ENCODE results near the gene PGP. TPM values are rescaled to one million over a fixed set of nuclear protein-coding genes. Genes with fewer than 3 reads are reported as not detected.

PGP gene
- total RNA-seq, 1 experiment from 2014 or later, result 36.2 TPM

- H3K4me1 Mint-ChIP-seq (ENCODE audit: low read depth, unreplicated experiment), result peaks cover 6% of the 10 kb centered on the region
- intact Hi-C loops (cut with micrococcal nuclease; ENCODE audit: unreplicated experiment), result no loop called here
- CTCF ChIA-PET, result no interaction called here
- Histone ChIP-seq H3K4me3 (ENCODE audit: low read depth, low read length) (no peak overlapping the region), H3K9me3 (no peaks in the 10 kb centered on the region), H3K4me1 (no peaks in the 10 kb centered on the region), H3K27me3 (replicated peaks; ENCODE audit: control insufficient read depth, insufficient read depth, low read length) (no peaks in the 10 kb centered on the region), H3K36me3 (ENCODE audit: control insufficient read depth, insufficient read depth, low read length) (no peaks in the 10 kb centered on the region; the same call in 1 of the 2 replicates)
- no peak for DNase-seq
- H3K36me3 Mint-ChIP-seq (ENCODE audit: insufficient read depth, unreplicated experiment), result peaks cover 45% of the 10 kb centered on the region
- H3K9me3 Mint-ChIP-seq (ENCODE audit: unreplicated experiment), result no peaks in the 10 kb centered on the region
- H3K27me3 Mint-ChIP-seq (ENCODE audit: insufficient read depth, unreplicated experiment), result no peaks in the 10 kb centered on the region
- H3K27ac Mint-ChIP-seq (ENCODE audit: unreplicated experiment), result no peak overlapping the region
- H3K4me3 Mint-ChIP-seq (ENCODE audit: unreplicated experiment), result no peak overlapping the region
- no TSS peak for BruUV-seq (replicated peaks)
- no peak for TF ChIP-seq CTCF (IDR thresholded peaks at IDR 0.05; ENCODE audit: insufficient read depth in 1 of 2, low read depth in 1 of 2, low read length in 1 of 2, severe bottlenecking in 1 of 2, unreplicated experiment in 1 of 2)
- POLR2A ChIA-PET, result no interaction called here
Measured at GRCh38 chr16:2178321-2179106, 36.1 kb downstream of the PGP start.

- H3K4me3 ChIP-seq (ENCODE audit: low read depth, low read length), result no peak overlapping the region
- H3K36me3 ChIP-seq (ENCODE audit: control insufficient read depth, insufficient read depth, low read length), result no peaks in the 10 kb centered on the region; the same call in 1 of the 2 replicates
- peaks cover 49% of the 10 kb centered on the region for H3K36me3 Mint-ChIP-seq (ENCODE audit: insufficient read depth, unreplicated experiment)
- POLR2A ChIA-PET, result no interaction called here
- BruUV-seq (replicated peaks), result TSS peak; percentile 85
- H3K4me3 Mint-ChIP-seq (ENCODE audit: unreplicated experiment), result no peak overlapping the region
- DNase-seq, result no peak
- no peaks in the 10 kb centered on the region for H3K27me3 ChIP-seq (replicated peaks; ENCODE audit: control insufficient read depth, insufficient read depth, low read length)
- peaks cover 6% of the 10 kb centered on the region for H3K4me1 Mint-ChIP-seq (ENCODE audit: low read depth, unreplicated experiment)
- intact Hi-C loops (cut with micrococcal nuclease; ENCODE audit: unreplicated experiment), result no loop called here
- no peak overlapping the region for H3K27ac Mint-ChIP-seq (ENCODE audit: unreplicated experiment)
- CTCF ChIA-PET, result no interaction called here
- H3K4me1 ChIP-seq, result no peaks in the 10 kb centered on the region
- H3K9me3 ChIP-seq, result no peaks in the 10 kb centered on the region
- no peaks in the 10 kb centered on the region for H3K27me3 Mint-ChIP-seq (ENCODE audit: insufficient read depth, unreplicated experiment)
- no peaks in the 10 kb centered on the region for H3K9me3 Mint-ChIP-seq (ENCODE audit: unreplicated experiment)
- TF ChIP-seq CTCF (IDR thresholded peaks at IDR 0.05; ENCODE audit: insufficient read depth in 1 of 2, low read depth in 1 of 2, low read length in 1 of 2, severe bottlenecking in 1 of 2, unreplicated experiment in 1 of 2), result no peak
Measured at GRCh38 chr16:2177561-2177960, 37.1 kb downstream of the PGP start.

GRCh38 chr16:2177101-2177500 is 37.5 kb downstream of the PGP start:
- no peaks in the 10 kb centered on the region for H3K27me3 ChIP-seq (replicated peaks; ENCODE audit: control insufficient read depth, insufficient read depth, low read length)
- Mint-ChIP-seq H3K36me3 (ENCODE audit: insufficient read depth, unreplicated experiment) (peaks cover 44% of the 10 kb centered on the region), H3K4me1 (ENCODE audit: low read depth, unreplicated experiment) (peaks cover 6% of the 10 kb centered on the region), H3K27ac (ENCODE audit: unreplicated experiment) (no peak overlapping the region), H3K27me3 (ENCODE audit: insufficient read depth, unreplicated experiment) (no peaks in the 10 kb centered on the region), H3K9me3 (ENCODE audit: unreplicated experiment) (no peaks in the 10 kb centered on the region), H3K4me3 (ENCODE audit: unreplicated experiment) (no peak overlapping the region)
- intact Hi-C loops (cut with micrococcal nuclease; ENCODE audit: unreplicated experiment), result no loop called here
- no peak for DNase-seq
- TF ChIP-seq CTCF (IDR thresholded peaks at IDR 0.05; ENCODE audit: insufficient read depth in 1 of 2, low read depth in 1 of 2, low read length in 1 of 2, severe bottlenecking in 1 of 2, unreplicated experiment in 1 of 2), result no peak
- H3K4me3 ChIP-seq (ENCODE audit: low read depth, low read length), result no peak overlapping the region
- no peaks in the 10 kb centered on the region for H3K4me1 ChIP-seq
- no peaks in the 10 kb centered on the region for H3K9me3 ChIP-seq
- ChIA-PET POLR2A (no interaction called here), CTCF (no interaction called here)
- H3K36me3 ChIP-seq (ENCODE audit: control insufficient read depth, insufficient read depth, low read length), result no peaks in the 10 kb centered on the region; the same call in 1 of the 2 replicates
- BruUV-seq (replicated peaks), result no TSS peak
